Upper lobe of right lung (tissue), 1 donor: ENCODE data around the gene LRRC34. TPM values are rescaled to one million over a fixed set of nuclear protein-coding genes. Genes with fewer than 3 reads are reported as not detected.
A peak's percentile ranks its signal among the peaks of the same experiment; 100 is the strongest.

ENCODE experiments used
- ATAC-seq: fragments of 200-7000 bp; cut with Tn5 transposase; one replicate; pipeline ENCODE4 v1.9.1; 2020; ENCODE audit warnings: mild to moderate bottlenecking, moderate library complexity
- DNase-seq: peaks from one replicate; pipeline ENCODE4 v3.0.0-alpha.2; 2020
- H3K27ac ChIP-seq: fragments of 200-600 bp; one replicate; pipeline ENCODE4 v1.8.0; 2022
- H3K27me3 ChIP-seq: fragments of 200-600 bp; one replicate; pipeline ENCODE4 v1.8.0; 2022; ENCODE audit warnings: mild to moderate bottlenecking
- H3K36me3 ChIP-seq: fragments of 200-600 bp; one replicate; pipeline ENCODE4 v1.8.0; 2022
- H3K4me1 ChIP-seq: fragments of 200-600 bp; one replicate; pipeline ENCODE4 v1.8.0; 2022
- H3K4me3 ChIP-seq: fragments of 200-600 bp; one replicate; pipeline ENCODE4 v1.8.0; 2022; ENCODE audit warnings: mild to moderate bottlenecking
- H3K9me3 ChIP-seq: fragments of 200-600 bp; one replicate; pipeline ENCODE4 v1.8.0; 2022
- CTCF ChIP-seq: fragments of 200-600 bp; IDR thresholded peaks from one replicate; pipeline ENCODE4 v1.8.0; 2022; ENCODE audit warnings: antibody characterized with exemption
- intact Hi-C: fragments of 100-400 bp; cut with DNase I; formaldehyde crosslinking; loops from one replicate; pipeline ENCODE4 v1.11.0; 2022
- total RNA-seq: library from RNA; stranded (reverse); fragmentation: NEBNext Ultra II Directional; extraction: Animal tissue kit (Norgen Biotek cat#: 25700); gene quantifications from one replicate; pipeline ENCODE4 v1.2.1, GENCODE V29; 2021
- donor health status: DM: no; HTN: yes; CAD: no; lungs with severe emphysema.

LRRC34 gene
- total RNA-seq, 1 donor from 2014 or later, result 0.98 TPM

- Histone ChIP-seq H3K27me3 (no peaks in the 10 kb centered on the region), H3K4me1 (no peaks in the 10 kb centered on the region), H3K27ac (peak within 1 kb of the TSS; percentile 98), H3K9me3 (no peaks in the 10 kb centered on the region), H3K36me3 (no peaks in the 10 kb centered on the region), H3K4me3 (peak within 1 kb of the TSS; percentile 81)
- TF ChIP-seq CTCF, result no peak
- peak; percentile 97 for DNase-seq
- ATAC-seq, result peak; percentile 95
- intact Hi-C loops, result no loop called here
These were observed 47.7 kb downstream of the LRRC34 start, which contains the start of gene TERC for GRCh38 chr3:169764882-169765612. Gene TERC (minus strand): TSS chr3:169765060.

- no peak for TF ChIP-seq CTCF
- ATAC-seq, result peak; percentile 68
These were observed 48.3 kb downstream of the LRRC34 start for GRCh38 chr3:169764312-169764881.

GRCh38 chr3:169760479-169760878 is 52.2 kb downstream of the LRRC34 start:
- intact Hi-C loops, result no loop called here
- no peaks in the 10 kb centered on the region for H3K4me1 ChIP-seq
- H3K27ac ChIP-seq, result no peak overlapping the region
- no peaks in the 10 kb centered on the region for H3K36me3 ChIP-seq
- H3K4me3 ChIP-seq, result no peak overlapping the region
- no peaks in the 10 kb centered on the region for H3K9me3 ChIP-seq
- ATAC-seq, result no peak
- H3K27me3 ChIP-seq, result no peaks in the 10 kb centered on the region
- DNase-seq, result no peak
- no peak for TF ChIP-seq CTCF

More at GRCh38 chr3:169764312-169764881, 48.3 kb downstream of the LRRC34 start:
- intact Hi-C loops, result no loop called here
- H3K9me3 ChIP-seq, result no peaks in the 10 kb centered on the region
- H3K36me3 ChIP-seq, result no peaks in the 10 kb centered on the region
- H3K27ac ChIP-seq, result peak overlapping the region; percentile 98
- no peaks in the 10 kb centered on the region for H3K27me3 ChIP-seq
- peak; percentile 85 for DNase-seq
- peak overlapping the region; percentile 81 for H3K4me3 ChIP-seq
- H3K4me1 ChIP-seq, result no peaks in the 10 kb centered on the region

- Histone ChIP-seq H3K9me3 (no peaks in the 10 kb centered on the region), H3K27me3 (no peaks in the 10 kb centered on the region), H3K4me1 (no peaks in the 10 kb centered on the region), H3K36me3 (no peaks in the 10 kb centered on the region), H3K4me3 (no peak overlapping the region), H3K27ac (no peak overlapping the region)
- ATAC-seq (no peak), DNase-seq (no peak)
- intact Hi-C loops, result no loop called here
- no peak for TF ChIP-seq CTCF
These were observed 53.4 kb downstream of the LRRC34 start for GRCh38 chr3:169759256-169759655.

- ATAC-seq, result no peak
- Histone ChIP-seq H3K27me3 (no peaks in the 10 kb centered on the region), H3K4me1 (no peaks in the 10 kb centered on the region), H3K36me3 (no peaks in the 10 kb centered on the region), H3K27ac (no peak overlapping the region), H3K9me3 (no peaks in the 10 kb centered on the region), H3K4me3 (no peak overlapping the region)
- intact Hi-C loops, result no loop called here
- DNase-seq, result no peak
- TF ChIP-seq CTCF, result no peak
These were observed 54.2 kb downstream of the LRRC34 start for GRCh38 chr3:169758359-169758994.
